GM23248 (cell line): Measurements from ENCODE around the gene TMED1. TPM values are rescaled to one million over a fixed set of nuclear protein-coding genes. Genes with fewer than 3 reads are reported as not detected.

ENCODE experiments used
- DNase-seq: peaks from one replicate; pipeline ENCODE4 v3.0.0-alpha.2; 2015
- H2AFZ ChIP-seq: fragments of 200-600 bp; sonication (generic); 2 replicates; pipeline ENCODE4 v1.6.1; 2016; ENCODE audit warnings: antibody characterized with exemption
- H3F3A ChIP-seq: fragments of 200-600 bp; sonication (generic); 2 replicates; pipeline ENCODE4 v1.6.1; 2016; ENCODE audit warnings: mild to moderate bottlenecking, antibody characterized with exemption, mixed run types; ENCODE audit not compliant: insufficient read depth
- H3K27ac ChIP-seq: fragments of 200-600 bp; sonication (generic); 2 replicates; pipeline ENCODE4 v1.5.1; 2016; ENCODE audit warnings: mild to moderate bottlenecking
- H3K27me3 ChIP-seq: fragments of 200-600 bp; sonication (generic); replicated peaks from 2 replicates; pipeline ENCODE4 v1.6.1; 2016; ENCODE audit warnings: mild to moderate bottlenecking; ENCODE audit not compliant: insufficient read depth
- H3K36me3 ChIP-seq: fragments of 200-600 bp; sonication (generic); 2 replicates; pipeline ENCODE4 v1.6.1; 2016; ENCODE audit warnings: low read depth, mild to moderate bottlenecking
- H3K4me1 ChIP-seq: fragments of 200-600 bp; sonication (generic); 2 replicates; pipeline ENCODE4 v1.6.1; 2016; ENCODE audit warnings: mild to moderate bottlenecking; ENCODE audit not compliant: insufficient read depth
- H3K4me2 ChIP-seq: fragments of 200-600 bp; sonication (generic); one replicate; pipeline ENCODE4 v1.6.1; 2016; ENCODE audit warnings: mild to moderate bottlenecking; ENCODE audit not compliant: unreplicated experiment
- H3K4me3 ChIP-seq: fragments of 200-600 bp; sonication (generic); 2 replicates; pipeline ENCODE4 v1.5.1; 2016; ENCODE audit warnings: mild to moderate bottlenecking
- H3K79me2 ChIP-seq: fragments of 200-600 bp; sonication (generic); 2 replicates; pipeline ENCODE4 v1.6.1; 2016; ENCODE audit warnings: mild to moderate bottlenecking; ENCODE audit not compliant: insufficient read depth
- H3K9ac ChIP-seq: fragments of 200-600 bp; sonication (generic); 2 replicates; pipeline ENCODE4 v1.6.1; 2016; ENCODE audit warnings: mild to moderate bottlenecking
- H3K9me2 ChIP-seq: fragments of 200-600 bp; sonication (generic); 2 replicates; pipeline ENCODE4 v1.6.1; 2016; ENCODE audit warnings: mixed run types, mild to moderate bottlenecking, moderate library complexity; ENCODE audit not compliant: insufficient read depth
- H3K9me3 ChIP-seq: fragments of 200-600 bp; sonication (generic); one replicate; pipeline ENCODE4 v1.6.1; 2017; ENCODE audit warnings: low read depth
- H4K20me1 ChIP-seq: fragments of 200-600 bp; sonication (generic); 2 replicates; pipeline ENCODE4 v1.6.0; 2016; ENCODE audit not compliant: insufficient read depth
- EZH2 ChIP-seq: fragments of 200-600 bp; sonication (generic); IDR thresholded peaks from 2 replicates; pipeline ENCODE4 v1.6.1; 2018; ENCODE audit warnings: antibody characterized with exemption, mild to moderate bottlenecking; ENCODE audit not compliant: insufficient read depth, poor library complexity, severe bottlenecking
- EZH2phosphoT487 ChIP-seq: fragments of 200-600 bp; sonication (generic); IDR thresholded peaks from 2 replicates; pipeline ENCODE4 v1.6.1; 2018; ENCODE audit warnings: antibody characterized with exemption, moderate library complexity, mild to moderate bottlenecking, low read depth; ENCODE audit not compliant: insufficient read depth
- WGBS, 2 experiments: methylation state at CpG; one replicate each; pipeline ENCODE4 v1.1.6; 2015 to 2017; ENCODE audit warnings: low lambda C conversion rate in 2 of 2, low coverage in 1 of 2; ENCODE audit errors: missing lambda C conversion rate in 2 of 2; 5-methylcytosine and 5-hydroxymethylcytosine counted together
- in situ Hi-C: fragments of 300-500 bp; cut with MboI; formaldehyde crosslinking; loops from 2 replicates; pipeline ENCODE4 v1.15.0; 2020
- microRNA-seq: library from miRNA; unstranded; fragments of <30 nt; microRNA quantifications from one replicate; pipeline ENCODE4, GENCODE V29; 2016; ENCODE audit warnings: borderline number of aligned reads
- polyA plus RNA-seq: library from polyadenylated mRNA; unstranded; fragments of >200 nt; fragmentation: Nextera tagmentation; extraction: Ambion mirVana; gene quantifications from 2 replicates; pipeline ENCODE4 v1.2.1, GENCODE V29; 2016
- small RNA-seq: library from RNA; depleted of rRNA; stranded (forward); fragments of <200 nt; gene quantifications from one replicate; pipeline ENCODE3, GENCODE V24; 2014; ENCODE audit warnings: low read depth, low replicate concordance
- total RNA-seq: library from RNA; depleted of rRNA; stranded (reverse); fragments of >200 nt; shearing (Covaris generic); gene quantifications from 2 replicates; pipeline ENCODE4 v1.2.3, GENCODE V29; 2014; rRNA removed

Gene TMED1
- total and polyA plus RNA-seq, 2 experiments from 2014 or later, result 66.4 to 68.2 TPM

GRCh38 chr19:10789866-10790265 lies 46.1 kb downstream of the TMED1 start:
- Histone ChIP-seq H3K27ac (no peak overlapping the region), H3K36me3 (peaks cover 26% of the 10 kb centered on the region), H3K27me3 (no peaks in the 10 kb centered on the region), H3F3A (no peaks in the 10 kb centered on the region), H3K4me1 (no peaks in the 10 kb centered on the region), H3K79me2 (peaks cover 4% of the 10 kb centered on the region; the same call in 1 of the 2 replicates), H2AFZ (no peak overlapping the region), H3K4me3 (no peak overlapping the region), H4K20me1 (no peaks in the 10 kb centered on the region), H3K9me3 (no peaks in the 10 kb centered on the region), H3K9me2 (no peaks in the 10 kb centered on the region), H3K4me2 (no peak overlapping the region), H3K9ac (no peak overlapping the region)
- TF ChIP-seq EZH2 (no peak), EZH2phosphoT487 (no peak)
- DNase-seq, result no peak
- WGBS, 2 experiments, result 98% methylated on average over 10 of the region's 10 CpGs
- in situ Hi-C loops, result no loop called here

- TF ChIP-seq EZH2phosphoT487 (no peak), EZH2 (no peak)
- WGBS, 2 experiments, result 93 to 96% methylated on average over 8 of the region's 8 CpGs
- Histone ChIP-seq H3F3A (no peaks in the 10 kb centered on the region), H3K9me2 (no peaks in the 10 kb centered on the region), H3K4me1 (no peaks in the 10 kb centered on the region), H3K9ac (no peak overlapping the region), H3K27ac (no peak overlapping the region), H2AFZ (no peak overlapping the region), H4K20me1 (no peaks in the 10 kb centered on the region), H3K4me2 (no peak overlapping the region), H3K79me2 (peaks cover 4% of the 10 kb centered on the region; the same call in 1 of the 2 replicates), H3K36me3 (peaks cover 25% of the 10 kb centered on the region), H3K27me3 (no peaks in the 10 kb centered on the region), H3K9me3 (no peaks in the 10 kb centered on the region), H3K4me3 (no peak overlapping the region)
- in situ Hi-C loops, result no loop called here
- DNase-seq, result no peak
Measured at GRCh38 chr19:10788146-10788545, 47.9 kb downstream of the TMED1 start.

- no peaks in the 10 kb centered on the region for H3F3A ChIP-seq
- in situ Hi-C loops, result no loop called here
- H3K79me2 ChIP-seq, result peaks cover 4% of the 10 kb centered on the region; the same call in 1 of the 2 replicates
- no peaks in the 10 kb centered on the region for H3K9me2 ChIP-seq
- no peak overlapping the region for H3K4me3 ChIP-seq
- no peak overlapping the region for H2AFZ ChIP-seq
- TF ChIP-seq EZH2, result no peak
- no peak for TF ChIP-seq EZH2phosphoT487
- H3K36me3 ChIP-seq, result peaks cover 28% of the 10 kb centered on the region
- H4K20me1 ChIP-seq, result no peaks in the 10 kb centered on the region
- no peaks in the 10 kb centered on the region for H3K4me1 ChIP-seq
- H3K9ac ChIP-seq, result no peak overlapping the region
- H3K4me2 ChIP-seq, result no peak overlapping the region
- WGBS, 2 experiments, result 83 to 86% methylated on average over 10 of the region's 10 CpGs
- H3K27me3 ChIP-seq, result no peaks in the 10 kb centered on the region
- no peak overlapping the region for H3K27ac ChIP-seq
- H3K9me3 ChIP-seq, result no peaks in the 10 kb centered on the region
- no peak for DNase-seq
Measured at GRCh38 chr19:10784257-10784656, 51.8 kb downstream of the TMED1 start.

GRCh38 chr19:10782795-10783194 lies 53.2 kb downstream of the TMED1 start:
- Histone ChIP-seq H3K9ac (no peak overlapping the region), H3K4me3 (no peak overlapping the region), H3K9me3 (no peaks in the 10 kb centered on the region), H3K4me2 (no peak overlapping the region), H3K4me1 (no peaks in the 10 kb centered on the region), H3K36me3 (peaks cover 32% of the 10 kb centered on the region), H2AFZ (no peak overlapping the region), H4K20me1 (no peaks in the 10 kb centered on the region), H3K27me3 (no peaks in the 10 kb centered on the region), H3K9me2 (no peaks in the 10 kb centered on the region), H3K27ac (no peak overlapping the region), H3K79me2 (peaks cover 4% of the 10 kb centered on the region; the same call in 1 of the 2 replicates), H3F3A (no peaks in the 10 kb centered on the region)
- DNase-seq, result no peak
- in situ Hi-C loops, result no loop called here
- 90 to 95% methylated on average over 13 of the region's 13 CpGs for WGBS, 2 experiments
- no peak for TF ChIP-seq EZH2
- TF ChIP-seq EZH2phosphoT487, result no peak

Small RNAs within 50 kb of the gene (microRNA-seq; reads per million reads assigned to microRNA genes)
- gene MIR199A1 (not detected), gene MIR6793 (not detected)

Small RNAs within 50 kb of the gene (small RNA-seq; reads per million reads assigned to genes)
- 0.19 reads per million for gene MIR199A1
- not detected for gene MIR6793

Other genes with a start within 250 kb of the TMED1 start
- not detected in 2 replicates for gene AP1M2, start 248.9 kb downstream of the TMED1 start, total RNA-seq
- not detected in 2 replicates for gene AP1M2, start 248.9 kb downstream of the TMED1 start, polyA plus RNA-seq
- 17.4 and 41.1 TPM in 2 replicates for gene SLC44A2, start 210.7 kb downstream of the TMED1 start, total RNA-seq
- 44.5 and 48.6 TPM in 2 replicates for gene SLC44A2, start 210.7 kb downstream of the TMED1 start, polyA plus RNA-seq
- 75.5 and 93.2 TPM in 2 replicates for gene ILF3, start 181.9 kb downstream of the TMED1 start, total RNA-seq
- 80.1 and 81.6 TPM in 2 replicates for gene ILF3, start 181.9 kb downstream of the TMED1 start, polyA plus RNA-seq
- gene QTRT1, start 134.8 kb downstream of the TMED1 start, total RNA-seq, result 33.2 and 42.2 TPM in 2 replicates
- gene QTRT1, start 134.8 kb downstream of the TMED1 start, polyA plus RNA-seq, result 42.7 and 49.0 TPM in 2 replicates
- 47.2 and 48.9 TPM in 2 replicates for gene DNM2, start 118.1 kb downstream of the TMED1 start, total RNA-seq
- gene DNM2, start 118.1 kb downstream of the TMED1 start, polyA plus RNA-seq, result 58.7 and 60.5 TPM in 2 replicates
- gene C19orf38, start 12.2 kb upstream of the TMED1 start, total RNA-seq, result 0.22 TPM in 1 of 2 replicates, not detected in the other
- gene C19orf38, start 12.2 kb upstream of the TMED1 start, polyA plus RNA-seq, result 0.20 and 0.42 TPM in 2 replicates
- gene CARM1, start 35.3 kb upstream of the TMED1 start, total RNA-seq, result 41.9 and 42.4 TPM in 2 replicates
- gene CARM1, start 35.3 kb upstream of the TMED1 start, polyA plus RNA-seq, result 5.3 TPM in 2 replicates
- gene YIPF2, start 92.4 kb upstream of the TMED1 start, total RNA-seq, result 114 and 140 TPM in 2 replicates
- gene YIPF2, start 92.4 kb upstream of the TMED1 start, polyA plus RNA-seq, result 57.3 and 61.5 TPM in 2 replicates
- gene TIMM29, start 92.6 kb upstream of the TMED1 start, total RNA-seq, result 37.6 and 57.5 TPM in 2 replicates
- gene TIMM29, start 92.6 kb upstream of the TMED1 start, polyA plus RNA-seq, result 20.3 and 20.8 TPM in 2 replicates
- 44.0 and 57.8 TPM in 2 replicates for gene SMARCA4, start 124.8 kb upstream of the TMED1 start, total RNA-seq
- 35.3 and 37.1 TPM in 2 replicates for gene SMARCA4, start 124.8 kb upstream of the TMED1 start, polyA plus RNA-seq